Measurements from ENCODE around the gene CHAF1B.

CHAF1B gene

GRCh38 chr21:36454093-36454531 is 68.9 kb downstream of the CHAF1B start:
- no peak for DNase-seq (ENCODE audit: extremely low read depth, low read depth)

GRCh38 chr21:36454706-36455105 is 69.5 kb downstream of the CHAF1B start:
- no peak for TF ChIP-seq CTCF (IDR thresholded peaks at IDR 0.05; ENCODE audit: low read depth, low read length)
- no peak for DNase-seq (ENCODE audit: extremely low read depth, low read depth)

More at GRCh38 chr21:36454093-36454531, 68.9 kb downstream of the CHAF1B start:
- no peak for TF ChIP-seq CTCF (IDR thresholded peaks at IDR 0.05; ENCODE audit: low read depth, low read length)

- TF ChIP-seq CTCF (IDR thresholded peaks at IDR 0.05; ENCODE audit: low read depth, low read length) = no peak
- no peak for DNase-seq (ENCODE audit: extremely low read depth, low read depth)
Observed at GRCh38 chr21:36456729-36457414, 71.7 kb downstream of the CHAF1B start.

GRCh38 chr21:36459098-36459497 is 73.9 kb downstream of the CHAF1B start:
- DNase-seq (ENCODE audit: extremely low read depth, low read depth) = no peak
- TF ChIP-seq CTCF (IDR thresholded peaks at IDR 0.05; ENCODE audit: low read depth, low read length) = no peak

- DNase-seq (ENCODE audit: extremely low read depth, low read depth) = no peak
- no peak for TF ChIP-seq CTCF (IDR thresholded peaks at IDR 0.05; ENCODE audit: low read depth, low read length)
Observed at GRCh38 chr21:36460866-36461265, 75.7 kb downstream of the CHAF1B start.

- no peak for TF ChIP-seq CTCF (IDR thresholded peaks at IDR 0.05; ENCODE audit: low read depth, low read length)
- DNase-seq (ENCODE audit: extremely low read depth, low read depth) = no peak
Observed at GRCh38 chr21:36461277-36461917, 76.2 kb downstream of the CHAF1B start.

GRCh38 chr21:36461918-36462486 is 76.8 kb downstream of the CHAF1B start:
- TF ChIP-seq CTCF (IDR thresholded peaks at IDR 0.05; ENCODE audit: low read depth, low read length) = no peak
- DNase-seq (ENCODE audit: extremely low read depth, low read depth) = no peak
